Posterior cingulate gyrus (tissue), 11 donors: ENCODE results near the gene NOP53.
"Not testable (repeated sequence)": the region's sequence is repeated elsewhere in the genome, so short reads cannot be mapped to it uniquely, and the experiment has no call there.

Experiments
- DNase-seq, 10 donors: peaks; one replicate each; pipeline versions ENCODE4 v3.0.0 to v3.0.0-alpha.2; 2020 to 2021; ENCODE audit warnings: mixed read lengths in 3 of 10
- intact Hi-C: fragments of 100-400 bp; cut with DNase I; formaldehyde crosslinking; loops from one replicate; pipeline ENCODE4 v1.15.1; 2023

NOP53 gene

DNA sequence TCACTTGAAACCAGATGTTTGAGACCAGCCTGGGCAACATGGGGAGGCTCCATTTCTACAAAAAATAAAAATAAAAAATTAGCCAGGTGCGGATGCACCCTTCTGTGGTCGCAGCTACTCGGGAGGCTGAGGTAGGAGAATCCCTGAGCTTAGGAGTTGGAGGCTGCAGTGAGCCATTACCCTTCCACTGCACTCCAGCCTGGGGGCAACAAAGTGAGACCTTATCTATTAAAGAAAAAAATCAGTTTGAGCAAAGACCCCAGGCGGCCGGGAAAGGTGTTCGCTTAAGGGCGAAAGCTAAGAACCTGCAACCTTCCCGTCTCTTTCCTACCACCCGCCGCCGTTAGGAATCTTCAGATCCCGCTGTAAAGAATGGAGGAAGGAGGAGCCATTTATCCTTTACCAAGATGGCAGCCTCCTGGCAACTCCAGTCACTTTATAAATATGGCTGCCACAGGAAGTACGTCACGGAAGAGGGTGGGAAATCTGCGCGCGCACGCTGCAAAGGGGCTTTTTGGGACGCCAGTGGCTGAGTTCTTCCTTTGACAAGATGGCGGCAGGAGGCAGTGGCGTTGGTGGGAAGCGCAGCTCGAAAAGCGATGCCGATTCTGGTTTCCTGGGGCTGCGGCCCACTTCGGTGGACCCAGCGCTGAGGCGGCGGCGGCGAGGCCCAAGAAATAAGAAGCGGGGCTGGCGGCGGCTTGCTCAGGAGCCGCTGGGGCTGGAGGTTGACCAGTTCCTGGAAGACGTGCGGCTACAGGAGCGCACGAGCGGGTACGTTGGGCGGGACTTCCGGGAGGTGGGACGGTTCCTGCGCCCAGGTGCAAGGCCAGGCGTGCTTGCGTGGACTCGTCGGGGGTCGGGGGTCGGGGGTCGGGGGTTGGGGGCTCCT lies at the start of gene NOP53:
TSS of gene NOP53 (plus strand) at position 537 of the 892 bp plus-strand sequence. CDS start at position 551, 14 bp downstream.
- peak; percentile 89 to 99 (median 95) for DNase-seq
- intact Hi-C loops, result no loop called here

GRCh38 chr19:47696635-47697034 lies 48.7 kb upstream of the NOP53 start:
- intact Hi-C loops, result loop anchor here (5.0 kb wide), 1 partner anchor 84 kb away; no protein-coding TSS in a partner anchor

GRCh38 chr19:47697863-47698609 lies 47.3 kb upstream of the NOP53 start:
- peak; percentile 74 to 97 (median 83) for DNase-seq
- intact Hi-C loops, result loop anchor here (1.0 to 5.0 kb wide), 3 partner anchors 86 to 261 kb away; partner anchors contain the start of gene NAPA

More at GRCh38 chr19:47696635-47697034, 48.7 kb upstream of the NOP53 start:
- no peak for DNase-seq

DNA sequence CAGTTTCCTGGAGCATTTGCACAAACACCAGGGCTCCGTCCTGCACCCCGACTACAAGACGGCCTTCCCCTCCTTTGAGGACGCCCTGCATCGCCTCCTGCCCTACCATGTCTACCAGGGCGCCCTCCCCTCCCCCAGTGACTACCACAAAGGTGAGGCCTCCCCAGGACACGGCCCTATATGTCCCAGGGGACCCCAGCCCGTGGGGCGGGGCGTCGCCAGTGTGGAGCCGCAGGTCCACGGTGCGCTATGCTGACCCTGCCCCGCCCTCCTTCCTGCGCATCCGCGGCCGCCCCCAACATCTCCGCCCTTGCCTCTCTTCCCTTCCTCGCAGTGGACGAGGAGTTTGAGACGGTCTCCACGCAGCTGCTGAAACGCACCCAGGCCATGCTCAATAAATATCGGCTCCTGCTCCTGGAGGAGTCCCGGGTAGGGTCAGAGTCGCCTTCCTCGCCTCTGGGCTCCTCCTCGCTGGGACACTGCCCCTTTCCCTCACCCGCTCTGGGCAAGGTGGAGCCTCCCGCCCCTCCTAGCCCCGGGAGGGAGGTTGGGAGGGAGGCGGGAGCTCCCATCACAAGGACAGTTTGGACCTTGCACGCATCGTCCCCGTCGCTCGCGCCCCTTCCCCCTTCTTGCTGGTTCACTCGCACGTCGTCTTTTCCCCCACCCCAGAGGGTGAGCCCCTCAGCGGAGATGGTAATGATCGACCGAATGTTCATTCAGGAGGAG lies 46.6 kb upstream of the NOP53 start:
- intact Hi-C loops, result loop anchor here (1.0 to 5.0 kb wide), 3 partner anchors 86 to 262 kb away; partner anchors contain the start of gene NAPA
- DNase-seq, result peak in 2 of 10 donors; percentile 70 to 84

GRCh38 chr19:47699360-47699917 lies 45.9 kb upstream of the NOP53 start:
- peak in 5 of 10 donors; percentile 30 to 89 (median 57) for DNase-seq
- intact Hi-C loops, result loop anchor here (2.0 to 5.0 kb wide), 2 partner anchors 87 to 263 kb away; no protein-coding TSS in a partner anchor

DNA sequence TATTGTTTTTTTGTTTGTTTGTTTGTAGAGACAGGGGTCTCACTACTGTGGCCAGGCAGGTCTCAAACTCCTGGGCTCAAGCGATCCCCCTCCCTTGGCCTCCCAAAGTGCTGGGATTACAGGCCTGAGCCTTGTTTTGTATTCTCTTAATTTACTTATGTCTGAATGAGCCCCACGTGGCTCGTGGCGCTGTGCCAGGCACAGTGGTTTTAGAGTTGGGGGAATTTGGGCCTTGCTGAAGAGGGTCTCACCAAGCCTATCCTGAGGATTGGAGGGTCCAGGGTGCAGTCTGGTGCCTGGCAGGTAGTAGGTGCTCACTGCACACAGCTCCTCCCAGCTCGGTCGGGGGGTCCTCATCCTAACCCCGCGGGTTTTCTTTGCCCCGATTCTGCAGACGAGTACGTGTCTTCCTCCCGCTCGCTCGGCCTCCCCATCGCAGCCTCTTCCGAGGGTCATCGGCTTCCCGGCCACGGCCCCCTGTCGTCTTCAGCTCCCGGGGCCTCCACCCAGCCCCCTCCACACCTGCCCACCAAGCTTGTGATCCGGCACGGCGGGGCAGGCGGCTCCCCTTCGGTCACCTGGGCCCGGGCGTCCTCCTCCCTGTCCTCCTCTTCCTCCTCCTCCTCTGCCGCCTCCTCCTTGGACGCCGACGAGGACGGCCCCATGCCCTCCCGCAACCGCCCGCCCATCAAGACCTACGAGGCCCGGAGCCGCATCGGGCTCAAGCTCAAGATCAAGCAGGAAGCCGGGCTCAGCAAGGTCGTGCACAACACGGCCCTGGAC lies 44.2 kb upstream of the NOP53 start:
- intact Hi-C loops, result no loop called here
- no peak for DNase-seq

DNA sequence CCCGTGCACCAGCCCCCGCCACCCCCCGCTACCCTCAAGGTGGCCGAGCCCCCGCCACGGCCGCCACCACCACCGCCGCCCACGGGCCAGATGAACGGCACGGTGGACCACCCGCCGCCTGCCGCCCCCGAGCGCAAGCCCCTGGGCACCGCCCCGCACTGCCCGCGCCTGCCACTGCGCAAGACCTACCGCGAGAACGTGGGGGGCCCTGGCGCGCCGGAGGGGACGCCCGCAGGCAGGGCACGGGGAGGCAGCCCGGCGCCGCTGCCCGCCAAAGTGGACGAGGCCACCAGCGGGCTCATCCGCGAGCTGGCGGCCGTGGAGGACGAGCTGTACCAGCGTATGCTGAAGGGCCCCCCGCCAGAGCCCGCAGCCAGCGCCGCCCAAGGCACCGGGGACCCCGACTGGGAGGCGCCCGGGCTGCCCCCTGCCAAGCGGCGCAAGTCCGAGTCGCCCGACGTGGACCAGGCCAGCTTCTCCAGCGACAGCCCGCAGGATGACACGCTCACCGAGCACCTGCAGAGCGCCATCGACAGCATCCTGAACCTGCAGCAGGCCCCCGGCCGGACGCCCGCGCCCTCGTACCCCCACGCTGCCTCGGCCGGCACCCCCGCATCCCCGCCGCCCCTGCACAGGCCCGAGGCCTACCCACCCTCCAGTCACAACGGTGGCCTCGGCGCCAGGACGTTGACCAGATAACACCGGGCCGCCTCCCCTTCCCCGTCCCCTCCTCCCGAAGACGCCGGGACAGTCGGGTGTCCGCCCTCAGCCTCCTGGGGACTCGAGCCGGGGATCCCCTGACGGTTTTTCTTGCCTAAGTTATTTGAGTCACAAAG lies 43.4 kb upstream of the NOP53 start:
- DNase-seq, result no peak
- intact Hi-C loops, result no loop called here

DNA sequence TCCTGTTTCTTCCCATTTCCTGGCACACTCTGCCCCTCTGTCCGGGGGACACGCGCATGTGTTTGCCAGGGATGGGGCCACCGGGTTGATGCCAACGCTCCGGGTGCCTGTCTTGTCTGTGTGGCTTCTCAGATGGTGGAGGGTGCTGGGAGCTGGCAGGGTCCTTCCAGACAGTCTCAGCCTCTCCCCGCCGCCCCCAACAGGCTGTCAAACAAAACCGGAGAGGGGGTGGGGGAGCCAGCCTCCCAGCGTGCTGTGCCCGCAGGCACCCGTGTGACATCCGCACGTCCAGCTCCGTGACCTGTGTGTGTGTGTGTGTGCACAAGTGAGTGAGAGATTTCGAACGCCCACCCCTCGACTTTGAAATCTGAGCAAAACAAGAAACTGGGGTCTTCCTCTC lies 42.7 kb upstream of the NOP53 start:
- DNase-seq, result no peak
- intact Hi-C loops, result no loop called here

DNA sequence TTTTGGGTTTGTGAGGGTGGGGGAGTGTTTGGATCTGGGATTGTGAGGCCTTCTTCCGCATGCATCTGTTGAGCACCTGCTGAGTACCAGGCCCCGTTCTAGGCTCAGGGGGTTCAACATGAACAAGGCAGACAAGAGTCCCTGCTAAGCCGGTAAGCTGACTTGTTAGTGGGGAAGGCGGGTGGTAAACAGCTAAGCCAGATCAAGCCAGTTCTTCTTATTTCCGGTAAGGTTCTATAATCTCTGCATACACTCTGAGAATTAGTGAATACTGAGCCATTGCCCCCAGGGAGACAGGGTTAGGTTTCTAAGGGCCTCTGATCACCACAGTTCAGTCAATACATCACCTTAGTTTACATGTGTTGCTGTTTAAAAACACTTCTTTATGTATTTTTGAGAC lies 42.0 kb upstream of the NOP53 start:
- intact Hi-C loops, result no loop called here
- no peak for DNase-seq

- DNase-seq, result no peak
- intact Hi-C loops, result no loop called here
These were observed 41.3 kb upstream of the NOP53 start for GRCh38 chr19:47704024-47704423.

DNA sequence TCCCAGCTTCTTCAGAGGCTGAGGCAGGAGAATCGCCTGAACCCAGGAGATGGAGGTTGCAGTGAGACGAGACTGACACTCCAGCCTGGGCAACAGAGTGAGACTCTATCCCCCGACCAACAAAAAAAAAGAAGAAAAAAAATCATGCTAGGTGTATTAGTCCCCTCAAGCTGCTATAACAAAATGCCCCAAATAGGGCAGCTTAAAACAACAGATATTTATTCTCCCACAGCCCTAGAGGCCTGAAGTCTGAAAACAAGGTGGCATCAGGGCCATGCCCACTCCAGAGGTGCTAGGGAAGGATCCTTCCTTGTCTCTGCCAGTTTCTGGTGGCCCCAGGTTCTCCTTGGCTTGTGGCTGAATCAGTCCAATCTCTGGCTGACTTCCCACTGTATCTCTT lies 40.7 kb upstream of the NOP53 start:
- no peak for DNase-seq
- intact Hi-C loops, result no loop called here

- intact Hi-C loops, result no loop called here
- peak; percentile 48 to 96 (median 72) for DNase-seq
These were observed 38.0 kb upstream of the NOP53 start for GRCh38 chr19:47707135-47707925.

GRCh38 chr19:47711652-47712242 lies 33.6 kb upstream of the NOP53 start:
- intact Hi-C loops, result loop anchor here (5.0 kb wide), 1 partner anchor 81 kb away; no protein-coding TSS in a partner anchor
- DNase-seq, result no peak

- intact Hi-C loops, result loop anchor here (1.0 to 5.0 kb wide), 2 partner anchors 30 to 79 kb away; no protein-coding TSS in a partner anchor
- DNase-seq, result peak in 5 of 10 donors; percentile 41 to 92 (median 59)
These were observed 32.0 kb upstream of the NOP53 start, which contains the start of gene EHD2 for GRCh38 chr19:47713046-47714021. Gene EHD2, plus strand, starts transcription at chr19:47713422. Its CDS starts 3,191 bp downstream, at chr19:47716613.

GRCh38 chr19:47714339-47714738 lies 31.0 kb upstream of the NOP53 start:
- intact Hi-C loops, result loop anchor here (5.0 kb wide), 1 partner anchor 78 kb away; no protein-coding TSS in a partner anchor
- no peak for DNase-seq

DNA sequence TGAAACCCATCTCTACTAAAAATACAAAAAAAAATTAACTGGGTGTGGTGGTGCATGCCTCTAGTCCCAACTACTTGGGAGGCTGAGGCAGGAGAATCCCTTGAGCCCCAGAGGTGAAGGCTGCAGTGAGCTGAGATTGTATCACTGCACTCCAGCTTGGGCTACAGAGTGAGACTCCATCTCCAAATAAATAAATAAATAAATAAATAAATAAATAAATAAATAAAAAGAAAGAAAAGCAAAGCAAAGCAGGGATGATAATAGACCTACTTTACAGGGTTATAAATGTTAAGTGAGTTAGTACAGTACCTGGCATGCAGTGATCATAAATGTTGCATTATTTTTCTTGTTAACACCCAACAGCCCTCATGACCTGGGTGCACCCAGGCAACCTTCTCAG lies 30.5 kb upstream of the NOP53 start:
- intact Hi-C loops, result loop anchor here (5.0 kb wide), 1 partner anchor 77 kb away; no protein-coding TSS in a partner anchor
- DNase-seq, result not testable (repeated sequence)
